ENCODE results near the gene KIRREL3. TPM values are rescaled to one million over a fixed set of nuclear protein-coding genes. Genes with fewer than 3 reads are reported as not detected.

KIRREL3 gene
- total RNA-seq, 1 experiment from 2014 or later, result 0.44 TPM

DNA sequence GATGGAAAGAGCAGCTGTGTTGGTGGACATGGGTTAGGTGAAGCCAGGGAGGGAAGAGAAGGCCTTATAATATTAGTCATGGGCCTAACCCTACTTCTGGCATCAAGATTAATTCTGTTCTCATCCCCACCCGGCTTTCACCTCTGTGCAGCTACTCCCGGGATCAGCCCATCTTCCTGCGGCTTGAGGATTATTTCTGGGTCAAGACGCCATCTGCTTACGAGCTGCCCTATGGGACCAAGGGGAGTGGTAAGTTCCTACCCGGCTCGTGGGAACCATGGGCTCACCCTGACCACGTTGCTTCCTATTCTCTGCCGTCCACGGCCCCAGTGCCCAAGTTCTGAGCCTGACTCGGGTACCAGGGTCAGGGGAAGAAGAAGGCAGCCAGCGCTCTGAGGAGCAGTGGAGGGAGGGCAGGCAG, 593.5 kb downstream of the KIRREL3 start:
- intact Hi-C loops (cut with micrococcal nuclease), result no loop called here
- H3K27ac ChIP-seq (ENCODE audit: low read length), result peak overlapping the region; percentile 99
- H3F3A ChIP-seq (ENCODE audit: low read length, unreplicated experiment), result peaks cover 8% of the 10 kb centered on the region
- H3K9me2 ChIP-seq (replicated peaks; ENCODE audit: low read length), result no peaks in the 10 kb centered on the region
- BruUV-seq (replicated peaks), result no TSS peak
- ATAC-seq (no peak), DNase-seq (no peak)
- H4K20me1 ChIP-seq (ENCODE audit: low read length), result no peaks in the 10 kb centered on the region
- no peak overlapping the region for H3K4me3 ChIP-seq (ENCODE audit: low read length)
- peaks cover 49% of the 10 kb centered on the region for H3K36me3 ChIP-seq (ENCODE audit: low read depth, low read length)
- no peaks in the 10 kb centered on the region for H3K9me3 ChIP-seq (ENCODE audit: low read length)
- H3K4me2 ChIP-seq (ENCODE audit: low read length), result peak overlapping the region; percentile 19; the same call in 1 of the 2 replicates
- no peaks in the 10 kb centered on the region for H3K27me3 ChIP-seq (ENCODE audit: low read length)
- H2AFZ ChIP-seq (ENCODE audit: low read length), result no peak overlapping the region
- TF ChIP-seq EZH2 (IDR thresholded peaks at IDR 0.05; ENCODE audit: low read length, unreplicated experiment) (no peak), EZH2phosphoT487 (IDR thresholded peaks at IDR 0.05; ENCODE audit: borderline replicate concordance, low read length) (no peak)
- TF ChIP-seq, protein P1, sequence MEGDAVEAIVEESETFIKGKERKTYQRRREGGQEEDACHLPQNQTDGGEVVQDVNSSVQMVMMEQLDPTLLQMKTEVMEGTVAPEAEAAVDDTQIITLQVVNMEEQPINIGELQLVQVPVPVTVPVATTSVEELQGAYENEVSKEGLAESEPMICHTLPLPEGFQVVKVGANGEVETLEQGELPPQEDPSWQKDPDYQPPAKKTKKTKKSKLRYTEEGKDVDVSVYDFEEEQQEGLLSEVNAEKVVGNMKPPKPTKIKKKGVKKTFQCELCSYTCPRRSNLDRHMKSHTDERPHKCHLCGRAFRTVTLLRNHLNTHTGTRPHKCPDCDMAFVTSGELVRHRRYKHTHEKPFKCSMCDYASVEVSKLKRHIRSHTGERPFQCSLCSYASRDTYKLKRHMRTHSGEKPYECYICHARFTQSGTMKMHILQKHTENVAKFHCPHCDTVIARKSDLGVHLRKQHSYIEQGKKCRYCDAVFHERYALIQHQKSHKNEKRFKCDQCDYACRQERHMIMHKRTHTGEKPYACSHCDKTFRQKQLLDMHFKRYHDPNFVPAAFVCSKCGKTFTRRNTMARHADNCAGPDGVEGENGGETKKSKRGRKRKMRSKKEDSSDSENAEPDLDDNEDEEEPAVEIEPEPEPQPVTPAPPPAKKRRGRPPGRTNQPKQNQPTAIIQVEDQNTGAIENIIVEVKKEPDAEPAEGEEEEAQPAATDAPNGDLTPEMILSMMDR (conservative IDR thresholded peaks at IDR 0.05; ENCODE audit: low read depth, low read length), result no peak
- CTCF ChIA-PET, result no interaction called here
- H3K79me2 ChIP-seq (ENCODE audit: low read length), result peaks cover 29% of the 10 kb centered on the region
- H3K4me1 ChIP-seq (ENCODE audit: insufficient read depth, low read length), result peaks cover 48% of the 10 kb centered on the region
- POLR2A ChIA-PET (ENCODE audit: unreplicated experiment), result interaction anchor here (0.6 kb wide), 1 partner anchor 52 kb away, joined by 3 read pairs; the partner anchor contains the start of gene ST3GAL4
- no peak overlapping the region for H3K9ac ChIP-seq (ENCODE audit: low read length)

DNA sequence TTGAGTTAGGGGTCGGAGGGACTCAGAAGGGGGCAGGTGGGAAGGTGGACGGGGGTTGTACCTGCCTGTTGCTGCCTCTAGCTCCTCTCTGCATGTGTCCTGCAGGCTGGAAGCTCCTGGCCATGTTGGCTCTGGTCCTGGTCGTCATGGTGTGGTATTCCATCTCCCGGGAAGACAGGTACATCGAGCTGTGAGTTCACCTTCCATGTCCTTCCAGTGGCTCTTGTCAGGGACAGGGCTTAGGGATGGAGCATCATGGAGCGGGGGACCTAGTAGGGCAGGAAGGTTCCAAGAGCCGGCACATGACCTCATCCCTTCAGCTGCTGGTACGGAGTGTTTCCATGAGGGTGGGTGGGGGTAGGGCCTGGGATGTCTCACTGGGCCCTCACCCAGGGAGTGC, 594.2 kb downstream of the KIRREL3 start:
- peaks cover 48% of the 10 kb centered on the region for H3K4me1 ChIP-seq (ENCODE audit: insufficient read depth, low read length)
- no peak for DNase-seq
- H3K4me2 ChIP-seq (ENCODE audit: low read length), result peak overlapping the region; percentile 81
- H3K9me3 ChIP-seq (ENCODE audit: low read length), result no peaks in the 10 kb centered on the region
- peaks cover 29% of the 10 kb centered on the region for H3K79me2 ChIP-seq (ENCODE audit: low read length)
- ATAC-seq, result no peak
- POLR2A ChIA-PET (ENCODE audit: unreplicated experiment), result no interaction called here
- no peak overlapping the region for H2AFZ ChIP-seq (ENCODE audit: low read length)
- H3K9ac ChIP-seq (ENCODE audit: low read length), result peak overlapping the region; percentile 90
- H3K36me3 ChIP-seq (ENCODE audit: low read depth, low read length), result peaks cover 42% of the 10 kb centered on the region
- CTCF ChIA-PET, result no interaction called here
- BruUV-seq (replicated peaks), result no TSS peak
- no peaks in the 10 kb centered on the region for H3K9me2 ChIP-seq (replicated peaks; ENCODE audit: low read length)
- peaks cover 8% of the 10 kb centered on the region for H3F3A ChIP-seq (ENCODE audit: low read length, unreplicated experiment)
- H3K4me3 ChIP-seq (ENCODE audit: low read length), result peak overlapping the region; percentile 46
- no peaks in the 10 kb centered on the region for H3K27me3 ChIP-seq (ENCODE audit: low read length)
- intact Hi-C loops (cut with micrococcal nuclease), result no loop called here
- H3K27ac ChIP-seq (ENCODE audit: low read length), result peak overlapping the region; percentile 99
- no peaks in the 10 kb centered on the region for H4K20me1 ChIP-seq (ENCODE audit: low read length)
- TF ChIP-seq, protein P1 (conservative IDR thresholded peaks at IDR 0.05; ENCODE audit: low read depth, low read length), result no peak
- TF ChIP-seq EZH2phosphoT487 (IDR thresholded peaks at IDR 0.05; ENCODE audit: borderline replicate concordance, low read length) (no peak), EZH2 (IDR thresholded peaks at IDR 0.05; ENCODE audit: low read length, unreplicated experiment) (no peak)

DNA sequence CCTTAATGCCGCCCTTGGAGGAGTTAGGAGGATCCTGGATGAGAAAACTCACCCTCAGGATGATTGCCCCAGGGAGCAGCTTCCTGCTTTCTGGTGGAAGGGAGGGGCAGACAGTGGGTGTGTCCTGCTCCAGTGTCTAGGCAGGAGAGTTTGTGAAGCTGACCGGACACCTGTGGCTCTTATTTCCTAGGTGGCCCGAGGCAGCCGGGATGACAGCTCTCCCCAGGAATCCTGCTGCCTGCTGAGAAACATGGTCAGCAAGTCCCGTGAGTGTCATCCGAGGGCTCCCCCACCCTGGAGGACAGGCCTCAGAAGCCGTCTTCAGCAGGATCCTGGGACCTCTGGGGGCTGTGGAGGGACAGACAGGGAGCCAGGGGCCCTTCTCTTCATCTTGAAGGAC, 594.7 kb downstream of the KIRREL3 start:
- intact Hi-C loops (cut with micrococcal nuclease), result no loop called here
- Histone ChIP-seq H3K4me3 (ENCODE audit: low read length) (peak overlapping the region; percentile 46), H3K9me3 (ENCODE audit: low read length) (no peaks in the 10 kb centered on the region), H4K20me1 (ENCODE audit: low read length) (no peaks in the 10 kb centered on the region), H3K9ac (ENCODE audit: low read length) (peak overlapping the region; percentile 90), H3K9me2 (replicated peaks; ENCODE audit: low read length) (no peaks in the 10 kb centered on the region), H3F3A (ENCODE audit: low read length, unreplicated experiment) (peaks cover 8% of the 10 kb centered on the region), H3K79me2 (ENCODE audit: low read length) (peaks cover 29% of the 10 kb centered on the region), H3K27ac (ENCODE audit: low read length) (peak overlapping the region; percentile 99), H3K4me2 (ENCODE audit: low read length) (peak overlapping the region; percentile 81), H2AFZ (ENCODE audit: low read length) (no peak overlapping the region), H3K36me3 (ENCODE audit: low read depth, low read length) (peaks cover 42% of the 10 kb centered on the region), H3K27me3 (ENCODE audit: low read length) (no peaks in the 10 kb centered on the region), H3K4me1 (ENCODE audit: insufficient read depth, low read length) (peaks cover 48% of the 10 kb centered on the region)
- no peak for TF ChIP-seq EZH2 (IDR thresholded peaks at IDR 0.05; ENCODE audit: low read length, unreplicated experiment)
- no peak for TF ChIP-seq EZH2phosphoT487 (IDR thresholded peaks at IDR 0.05; ENCODE audit: borderline replicate concordance, low read length)
- TF ChIP-seq, protein P1 (conservative IDR thresholded peaks at IDR 0.05; ENCODE audit: low read depth, low read length), result no peak
- CTCF ChIA-PET, result no interaction called here
- ATAC-seq (peak; percentile 45), DNase-seq (peak; percentile 90)
- POLR2A ChIA-PET (ENCODE audit: unreplicated experiment), result interaction anchor here (0.5 kb wide), 1 partner anchor 126 kb away, joined by 3 read pairs; no protein-coding TSS in a partner anchor
- TSS peak; percentile 15 for BruUV-seq (replicated peaks)

Data from PC-3 (cell line).